Activated gamma-delta T cell (primary cell): ENCODE measurements around the gene TUT7.
"Not testable (repeated sequence)": the region's sequence is repeated elsewhere in the genome, so short reads cannot be mapped to it uniquely, and the experiment has no call there.

Experiments used
- DNase-seq: peaks from one replicate; lab custom pipeline; 2025; lab: John Stamatoyannopoulos, UW

The TUT7 gene

DNA sequence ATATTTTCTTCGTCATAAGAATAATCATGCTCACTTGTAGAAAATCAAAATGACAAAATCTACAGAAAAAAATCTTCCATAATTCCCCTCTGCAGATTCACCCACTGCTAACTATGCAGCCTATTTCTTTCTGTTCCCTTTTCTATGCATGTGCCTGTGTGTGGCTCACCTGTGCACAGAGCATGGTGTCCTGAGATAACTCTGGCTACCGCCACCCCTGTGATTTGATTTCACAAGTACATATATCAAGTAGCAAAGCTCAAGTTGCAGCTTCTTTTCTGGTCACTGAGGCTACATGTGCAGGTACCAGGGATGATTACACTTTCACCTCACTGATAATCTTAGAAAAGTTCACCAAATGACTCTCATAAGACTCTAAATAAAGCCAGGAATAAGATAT is 53.5 kb downstream of the TUT7 start:
- DNase-seq: no peak

DNA sequence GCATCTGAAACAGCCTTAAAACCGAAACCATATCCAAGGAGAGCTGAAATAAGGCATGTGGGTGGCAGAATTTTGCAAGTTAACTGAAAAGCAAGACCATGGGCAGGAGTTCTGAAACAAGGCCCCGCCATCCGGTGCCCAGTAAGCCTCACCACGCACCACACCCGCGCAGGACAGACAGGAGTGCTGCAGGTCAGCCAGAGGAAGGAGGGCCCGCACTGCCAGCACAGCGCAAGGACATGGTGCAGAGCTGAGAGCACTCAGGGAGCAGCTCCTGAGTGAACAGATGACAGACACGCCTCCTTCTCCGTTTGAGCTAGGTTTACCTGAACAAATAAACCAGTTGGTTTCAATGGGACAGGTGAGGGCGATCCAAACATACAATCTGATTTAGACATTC is 55.3 kb downstream of the TUT7 start:
- no peak for DNase-seq

DNA sequence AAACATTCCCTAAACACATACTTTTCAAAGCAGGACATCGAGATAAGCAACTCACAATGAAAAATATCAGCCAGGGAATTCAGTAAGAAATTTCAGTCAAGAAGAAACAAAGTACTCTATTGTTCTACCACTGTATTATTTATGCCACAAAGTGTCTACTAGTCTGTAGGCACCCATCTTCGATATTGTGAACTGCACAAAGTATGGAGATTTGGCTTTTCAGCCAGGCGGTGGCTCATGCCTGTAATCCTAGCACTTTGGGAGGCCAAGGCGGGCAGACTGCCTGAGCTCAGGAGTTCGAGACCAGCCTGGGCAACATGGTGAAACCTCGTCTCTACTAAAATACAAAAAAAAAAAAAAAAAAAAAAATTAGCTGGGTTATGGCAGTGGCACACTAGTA is 63.9 kb downstream of the TUT7 start:
- not testable (repeated sequence) for DNase-seq

DNA sequence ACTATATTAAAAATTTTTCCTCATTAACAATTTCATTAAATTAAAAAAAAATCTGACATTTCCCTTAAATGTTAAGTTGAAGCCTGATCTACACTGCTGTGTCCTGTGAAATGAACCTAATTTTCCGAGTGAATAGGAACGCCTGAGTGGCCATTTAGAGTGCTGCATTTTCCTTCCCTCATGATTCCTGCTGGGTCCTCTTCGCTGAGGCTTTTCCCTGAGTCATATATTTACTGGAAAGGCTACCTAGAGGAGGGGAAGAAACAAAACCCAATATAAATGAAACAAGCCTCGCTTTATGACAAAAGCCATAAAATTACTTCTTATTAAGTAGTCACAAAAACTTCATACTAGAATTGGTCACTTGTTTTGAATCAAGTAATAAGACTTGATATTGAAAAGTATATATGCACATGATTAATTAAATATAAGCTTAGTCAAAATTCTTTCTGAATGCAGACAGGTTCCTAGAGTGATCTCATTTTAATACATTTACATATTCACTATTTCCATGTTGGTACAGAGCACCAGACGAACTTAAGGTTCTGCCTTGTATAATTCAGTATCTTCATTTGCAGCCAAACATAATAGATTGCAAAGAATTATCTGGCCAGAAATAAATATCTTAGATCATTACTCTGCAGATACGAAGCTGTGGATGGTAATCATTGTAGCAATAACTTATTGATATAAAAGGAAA is 65.6 kb downstream of the TUT7 start:
- no peak for DNase-seq

DNA sequence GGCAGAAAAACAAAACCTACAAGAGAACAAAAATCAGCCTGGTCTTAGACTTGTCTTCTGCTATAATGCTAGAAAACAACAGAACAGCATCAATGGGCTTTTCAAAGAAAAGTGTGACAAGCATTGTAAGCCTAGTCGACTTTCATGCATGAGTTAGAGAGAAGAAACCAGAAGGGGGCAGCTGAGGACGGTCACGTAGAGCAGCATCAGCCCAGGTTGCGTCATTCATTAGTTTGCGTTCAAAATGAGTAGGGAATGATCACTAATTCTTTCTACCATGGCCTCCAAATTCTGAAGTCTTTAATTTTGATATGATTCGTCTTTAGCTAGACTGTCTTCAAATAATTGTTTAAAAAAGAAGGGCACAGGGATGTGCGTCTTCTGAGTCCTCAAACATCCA is 67.2 kb downstream of the TUT7 start:
- no peak for DNase-seq

DNA sequence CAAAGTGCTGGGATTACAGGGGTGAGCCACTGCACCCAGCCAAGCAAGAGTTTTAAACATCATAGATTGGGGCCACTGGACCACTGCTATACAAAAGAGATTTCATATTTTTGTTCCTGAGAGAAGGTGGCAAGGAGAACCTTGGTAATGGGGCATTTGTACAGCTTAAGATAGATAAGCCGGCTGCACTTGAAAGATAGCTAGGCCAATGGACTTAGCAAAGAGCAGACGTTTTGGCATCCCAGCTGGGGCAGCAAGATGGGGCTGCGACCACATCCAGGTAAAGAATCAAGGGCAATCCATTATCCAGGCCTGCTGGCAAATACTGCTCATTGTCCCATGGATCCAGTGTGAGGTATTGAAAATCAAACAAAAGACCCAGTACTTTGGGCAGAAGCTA is 67.9 kb downstream of the TUT7 start:
- no peak for DNase-seq

DNA sequence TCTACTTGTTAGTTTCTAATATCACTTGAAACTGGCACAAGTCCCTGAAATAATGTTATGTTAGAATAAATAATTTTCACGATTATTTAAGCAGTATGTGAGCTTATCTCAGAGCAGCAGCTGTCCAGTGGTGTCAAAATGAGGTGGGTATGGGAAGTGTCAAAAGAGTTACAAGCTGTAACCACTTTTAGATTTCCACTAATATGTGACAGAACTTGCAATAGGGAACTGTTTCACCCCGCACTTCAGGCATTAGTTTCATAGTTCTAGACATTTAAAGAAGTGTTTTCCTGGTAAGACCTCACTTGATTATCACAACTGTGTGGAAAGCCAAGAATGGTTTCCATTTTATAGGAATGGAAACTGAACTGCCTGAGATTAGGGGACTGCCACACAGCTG is 68.9 kb downstream of the TUT7 start:
- no peak for DNase-seq

DNA sequence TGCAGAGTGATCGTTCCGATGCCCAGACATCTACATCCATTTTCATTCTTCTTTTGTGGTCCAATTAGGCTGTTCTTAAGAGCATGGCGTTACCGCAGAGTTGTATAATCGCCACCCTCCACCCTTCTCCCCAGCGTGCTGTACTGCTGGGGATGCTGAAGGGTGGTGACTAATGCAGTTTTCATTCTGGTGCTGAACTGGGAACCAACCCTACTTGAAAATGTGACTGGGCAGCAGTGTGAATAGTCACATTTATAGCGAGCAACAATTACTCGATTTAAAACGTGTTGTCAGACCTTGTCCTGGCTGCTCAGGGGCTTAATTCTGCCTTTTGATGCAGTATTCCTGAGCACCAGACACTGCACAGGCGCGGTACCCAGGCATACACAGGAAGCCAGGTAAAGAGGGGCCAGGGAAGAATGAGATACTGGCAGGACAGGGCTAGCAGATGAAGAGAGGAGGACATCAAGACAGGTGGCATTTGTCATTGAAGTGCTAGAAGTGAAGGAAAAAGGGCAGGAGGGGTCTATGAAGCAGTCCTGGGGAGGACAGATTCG is 71.2 kb downstream of the TUT7 start:
- no peak for DNase-seq

DNA sequence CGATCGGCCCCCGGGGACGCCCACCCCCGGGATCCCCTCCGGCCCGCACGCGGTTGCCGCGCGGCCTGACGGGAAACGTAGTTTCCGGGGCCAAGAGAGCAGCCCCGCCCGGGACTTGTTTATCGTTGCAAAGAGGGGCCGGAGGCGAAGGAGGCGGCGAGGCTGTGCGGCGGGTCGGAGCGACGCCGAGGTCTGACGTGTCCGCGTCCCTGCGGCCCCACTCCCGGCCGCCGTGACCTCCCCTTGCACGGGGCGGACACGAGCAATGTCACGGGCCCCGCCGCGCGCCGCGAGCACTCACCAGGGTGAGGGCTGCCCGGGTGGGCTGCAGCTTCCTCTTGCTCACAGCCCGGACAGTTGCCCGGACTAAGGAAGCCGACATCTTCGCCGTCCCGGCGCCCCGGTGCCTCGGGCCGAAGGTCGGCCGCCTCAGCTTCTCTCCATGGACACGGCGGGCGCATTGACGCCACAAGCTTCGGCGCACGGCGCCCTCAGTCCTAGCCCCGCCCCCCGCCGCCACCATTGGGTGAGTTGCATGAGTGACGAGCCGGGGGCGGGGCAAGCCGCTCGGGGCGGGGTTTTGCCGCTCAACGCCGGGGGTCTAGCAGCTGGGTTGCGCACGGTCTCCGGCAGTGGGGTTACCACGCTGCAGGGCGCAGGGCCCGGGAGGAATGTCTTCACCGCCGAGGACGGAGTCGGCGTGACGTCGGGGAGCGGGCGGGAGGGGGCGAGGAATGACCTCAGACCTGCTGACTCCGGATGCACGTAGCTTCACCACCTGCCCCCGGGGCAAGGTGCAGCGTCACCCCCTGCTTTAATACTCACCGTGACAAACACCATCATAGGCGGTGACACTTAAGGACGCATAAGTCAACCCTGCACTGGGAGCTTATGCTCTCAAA is 71.9 kb downstream of the TUT7 start, which contains the start of gene ISCA1:
Gene ISCA1, minus strand, starts transcription at position 462 of the 902 bp plus-strand sequence. Its CDS starts 80 bp downstream, at position 382.
- peak; percentile 100 for DNase-seq

DNA sequence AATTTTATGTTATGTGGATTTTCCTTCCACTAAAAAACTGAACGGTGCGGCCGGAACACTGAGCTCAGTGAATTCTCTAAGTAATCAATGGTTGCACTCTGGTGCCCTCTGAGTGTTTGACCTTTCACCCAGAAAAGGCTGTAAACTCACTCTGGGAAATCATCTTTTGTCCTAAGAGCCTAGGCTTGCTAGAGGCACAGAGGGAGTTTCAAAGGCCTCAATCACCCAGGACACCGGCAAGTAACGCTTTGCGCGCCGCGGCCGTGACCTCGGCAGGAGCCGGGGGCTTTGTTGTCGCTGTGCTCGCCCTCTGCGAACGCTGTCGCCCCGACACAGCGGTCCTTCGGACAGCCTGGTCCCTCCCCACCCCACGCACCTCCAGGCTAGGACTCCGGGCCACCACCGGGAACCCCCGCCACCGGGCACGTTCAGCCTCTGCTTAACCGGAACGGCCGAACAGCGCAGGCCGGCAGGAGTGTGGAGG is 72.6 kb downstream of the TUT7 start:
- DNase-seq: no peak

DNA sequence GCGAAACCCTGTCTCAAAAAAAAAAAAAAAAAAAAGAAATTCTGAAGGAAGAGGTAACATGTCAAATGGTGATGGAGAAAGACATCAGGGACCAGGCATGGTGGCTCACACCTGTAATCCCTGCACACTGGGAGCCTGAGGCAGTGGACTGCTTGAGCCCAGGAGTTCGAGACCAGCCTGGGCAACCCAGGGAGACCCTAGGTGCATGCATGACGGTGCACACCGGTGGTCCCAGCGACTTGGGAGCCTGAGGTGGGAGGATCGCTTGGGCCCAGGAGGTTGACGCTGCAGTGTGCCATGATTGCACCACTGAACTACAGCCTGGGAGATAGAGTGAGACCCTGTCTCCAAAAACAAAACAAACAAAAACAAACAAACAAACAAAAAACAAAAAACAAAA is 73.6 kb downstream of the TUT7 start:
- no peak for DNase-seq

DNA sequence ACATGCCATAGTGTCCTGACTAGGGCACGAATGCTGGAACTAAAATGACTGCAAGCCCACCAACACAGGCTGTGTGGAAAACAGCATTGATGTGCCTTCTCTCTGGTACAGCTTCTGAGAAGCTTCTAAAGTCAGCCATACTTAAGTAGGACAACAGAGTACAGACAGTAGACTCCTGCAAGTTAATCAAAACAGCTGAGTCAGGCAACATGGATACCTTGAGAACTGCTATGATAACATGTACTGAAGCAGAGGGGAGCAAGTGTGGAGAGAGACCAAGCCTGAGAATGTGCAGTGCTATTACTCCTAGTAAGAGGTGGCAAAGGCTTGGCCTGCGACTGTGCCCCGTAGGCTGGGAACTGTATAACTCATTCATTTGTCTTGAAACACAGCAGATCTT is 74.4 kb downstream of the TUT7 start:
- DNase-seq: no peak

DNA sequence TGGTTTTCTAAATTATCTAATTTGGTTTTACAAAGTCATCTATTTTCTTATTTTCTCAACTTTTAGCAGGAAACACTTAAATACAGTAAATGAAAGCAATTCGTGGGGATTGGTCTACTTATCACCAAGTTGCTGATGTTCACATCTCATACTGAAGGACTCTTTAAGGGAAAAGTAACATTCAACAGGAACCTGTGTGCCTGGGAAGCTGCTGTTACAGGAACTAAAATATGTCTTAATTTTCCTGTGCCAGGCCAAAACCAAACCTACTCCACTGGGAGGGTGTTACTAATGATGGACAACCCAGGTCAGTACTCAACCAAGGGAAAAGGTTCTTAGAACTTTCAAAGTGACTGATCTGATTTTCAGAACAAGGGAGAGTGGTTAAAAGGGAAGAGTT is 77.1 kb downstream of the TUT7 start:
- no peak for DNase-seq

DNA sequence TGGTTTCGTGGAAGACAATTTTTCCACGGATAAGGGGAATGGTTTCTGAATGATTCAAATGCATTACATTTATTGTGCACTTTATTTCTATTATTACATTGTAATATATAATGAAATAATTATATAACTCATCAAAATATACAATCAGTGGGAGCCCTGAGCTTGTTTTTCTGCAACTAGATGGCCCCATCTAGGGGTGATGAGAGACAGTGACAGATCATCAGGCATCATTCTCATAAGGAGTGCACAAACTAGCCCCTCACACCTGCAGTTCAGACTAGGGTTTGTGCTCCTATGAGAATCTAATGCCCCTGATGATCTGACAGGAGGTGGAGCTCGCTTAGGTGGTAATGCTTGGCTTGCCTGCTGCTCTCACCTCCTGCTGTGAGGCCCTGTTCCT is 78.2 kb downstream of the TUT7 start:
- no peak for DNase-seq

DNA sequence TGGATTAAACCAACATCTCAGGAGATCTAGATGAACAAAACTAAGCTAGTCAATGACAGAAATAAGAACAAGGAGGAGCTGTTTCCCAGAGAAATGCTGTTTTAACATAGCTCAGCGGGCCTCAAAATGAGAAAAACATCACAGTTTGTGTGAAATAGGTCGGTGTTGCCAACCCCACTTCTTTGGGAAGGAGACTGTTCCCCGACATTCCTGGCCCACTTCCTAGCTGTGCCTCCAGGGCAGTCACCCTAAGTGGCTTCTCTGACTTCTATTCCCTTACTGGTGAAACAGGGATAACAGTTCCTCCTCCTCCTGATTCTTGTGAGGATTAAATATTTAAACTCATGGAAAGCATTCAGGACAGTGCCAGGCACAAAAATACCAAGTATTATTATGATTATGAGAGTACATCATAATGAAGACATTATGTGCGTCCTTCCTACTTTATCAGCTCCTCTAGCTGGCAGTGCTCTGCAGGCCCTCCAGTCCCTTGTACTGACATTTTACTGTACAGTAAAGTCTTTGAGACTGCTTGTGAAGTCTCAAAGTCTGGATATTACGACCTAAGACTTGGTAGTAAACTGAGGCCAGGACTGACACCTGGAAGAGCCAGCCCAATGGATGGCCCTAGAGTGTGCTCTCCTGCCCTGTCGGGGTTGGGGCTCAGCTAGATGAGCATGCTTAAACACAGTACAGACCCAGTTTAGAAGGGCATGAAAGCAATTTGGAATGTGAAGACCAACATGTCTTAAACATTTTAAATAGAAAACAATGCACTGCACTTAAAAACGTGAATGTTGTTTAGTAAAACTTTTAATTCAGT is 79.2 kb downstream of the TUT7 start:
- DNase-seq: no peak

DNA sequence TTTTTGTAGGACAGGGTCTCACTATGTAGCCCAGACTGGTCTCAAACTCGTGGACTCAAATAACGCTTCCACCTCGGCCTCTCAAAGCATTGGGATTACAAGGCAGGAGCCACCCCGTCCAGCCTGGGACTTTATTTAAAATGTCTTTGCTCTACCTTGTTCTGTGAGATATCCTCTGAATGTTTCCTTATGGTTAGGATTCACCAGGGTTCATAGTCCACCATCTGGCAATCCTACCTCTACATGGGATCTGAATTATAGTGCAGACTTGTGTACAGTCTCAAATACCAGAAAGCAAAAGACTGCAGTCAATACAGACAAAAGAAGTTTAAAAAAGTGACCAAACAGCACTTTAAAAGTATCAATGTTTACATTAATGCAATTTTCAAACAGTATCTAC is 82.0 kb downstream of the TUT7 start:
- DNase-seq: no peak

DNA sequence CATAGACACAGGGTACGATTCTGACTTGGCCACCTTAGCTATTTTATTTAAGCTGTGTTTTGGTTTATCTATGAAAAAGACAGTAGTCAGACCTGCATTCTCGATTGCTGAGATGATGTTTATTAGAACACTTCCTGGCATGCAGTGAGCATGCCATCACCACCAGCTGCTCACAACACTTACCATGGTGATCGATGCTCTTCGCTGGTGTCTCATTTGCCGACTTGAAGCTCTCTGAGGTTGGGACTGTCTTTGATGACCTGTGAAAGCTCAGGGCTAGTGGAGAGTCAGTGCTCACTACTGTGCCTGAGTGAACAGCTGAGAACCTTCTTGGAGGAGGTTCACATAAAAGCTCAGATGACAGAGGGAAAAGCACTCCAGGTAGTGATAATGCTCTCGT is 90.3 kb downstream of the TUT7 start:
- no peak for DNase-seq

DNA sequence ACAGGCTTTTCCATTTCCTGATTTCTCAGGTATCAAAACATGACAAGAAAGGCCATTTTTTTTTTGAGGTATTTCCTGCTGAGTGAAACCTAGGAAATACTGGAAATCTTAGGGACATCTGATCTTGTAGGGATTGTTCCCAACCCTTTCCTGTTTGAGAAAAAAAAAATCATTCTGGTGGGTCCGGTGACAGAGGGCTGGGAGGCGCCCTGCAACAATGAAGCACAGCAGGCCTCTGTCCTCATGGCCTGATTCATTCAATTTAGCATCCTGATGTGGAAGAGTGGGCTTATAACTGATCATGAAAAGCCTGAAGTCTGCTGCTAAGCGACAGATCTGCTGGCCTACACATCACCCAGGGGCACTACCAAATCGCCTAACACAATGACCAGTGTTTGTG is 91.7 kb downstream of the TUT7 start:
- no peak for DNase-seq

DNA sequence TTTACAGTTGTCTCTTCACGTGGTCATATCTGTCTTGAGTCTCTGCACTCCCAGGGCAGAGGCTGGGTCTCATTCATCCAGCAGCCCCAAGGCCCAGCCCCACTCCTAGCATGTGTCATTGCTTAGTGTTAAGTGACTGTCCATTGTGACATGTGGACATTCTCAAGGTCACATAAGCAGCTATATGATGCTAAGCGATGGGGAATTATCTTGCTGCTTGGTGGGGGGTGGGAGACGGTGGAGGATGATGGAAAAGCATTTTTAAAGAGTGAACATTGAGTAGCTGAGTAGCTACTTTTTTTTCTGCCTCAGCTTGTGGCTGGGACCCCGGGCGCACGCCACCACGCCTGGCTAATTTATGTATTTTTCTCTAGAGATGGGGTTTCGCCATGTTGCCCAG is 94.7 kb downstream of the TUT7 start, which contains the start of gene C9orf153:
Gene C9orf153, minus strand, starts transcription at position 101 of the 400 bp plus-strand sequence. CDS start 30,054 bp downstream, outside the sequence.
- DNase-seq: no peak

DNA sequence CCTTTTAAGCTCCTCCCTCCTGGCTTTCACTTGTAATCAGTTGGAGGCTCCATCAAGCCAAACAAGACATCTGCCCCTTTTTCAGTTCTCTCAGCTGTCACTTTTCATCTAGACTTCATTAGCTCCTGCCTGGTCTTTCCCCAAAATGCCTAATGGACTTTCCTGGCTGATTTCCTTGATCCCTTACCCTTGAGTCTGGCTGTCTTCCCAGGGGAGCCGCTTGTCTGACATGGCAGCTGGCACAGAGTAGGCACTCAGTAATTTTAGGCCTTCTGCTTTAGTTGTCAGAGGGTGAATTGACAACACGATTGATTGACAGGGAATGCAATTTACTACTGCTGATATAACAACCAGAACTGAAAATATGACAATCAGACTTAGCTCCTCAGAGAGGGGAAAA is 96.8 kb downstream of the TUT7 start:
- DNase-seq: no peak

DNA sequence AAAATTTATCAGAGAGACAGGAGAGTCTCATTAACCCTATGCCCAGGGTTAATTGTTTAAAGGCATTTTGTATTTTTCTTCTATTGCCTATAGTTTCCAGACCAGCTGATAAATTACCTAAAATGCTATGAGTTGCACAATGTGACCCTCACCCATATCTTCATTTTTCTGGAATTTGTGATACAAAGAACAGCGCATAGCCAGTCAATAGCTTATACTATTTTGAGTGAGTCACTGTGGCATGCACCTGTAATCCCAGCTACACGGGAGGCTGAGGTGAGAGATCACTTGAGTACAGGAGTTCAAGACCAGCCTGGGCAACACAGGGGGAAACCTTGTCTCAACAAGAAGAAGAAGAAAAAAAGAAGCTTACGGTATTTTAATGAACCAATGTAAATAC is 97.6 kb downstream of the TUT7 start:
- DNase-seq: no peak

DNA sequence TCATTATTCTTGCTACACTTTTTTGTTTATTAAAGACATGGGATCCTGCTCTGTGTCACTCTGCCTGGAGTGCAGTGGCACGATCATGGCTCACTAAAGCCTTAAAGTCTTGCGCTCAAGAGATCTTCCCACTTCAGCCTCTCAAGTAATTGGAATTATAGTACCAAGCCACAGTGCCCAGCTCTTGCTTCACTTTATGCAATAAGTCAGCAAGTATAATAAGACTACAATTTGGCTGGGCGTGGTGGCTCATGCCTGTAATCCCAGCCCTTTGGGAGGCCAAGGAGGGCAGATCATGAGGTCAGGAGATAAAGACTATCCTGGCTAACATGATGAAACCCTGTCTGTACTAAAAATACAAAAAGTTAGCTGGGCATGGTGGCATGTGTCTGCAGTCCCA is 100.6 kb downstream of the TUT7 start:
- DNase-seq: no peak
